ENCODE measurements around the gene VWA2. TPM values are rescaled to one million over a fixed set of nuclear protein-coding genes. Genes with fewer than 3 reads are reported as not detected.

The VWA2 gene
- total RNA-seq, 1 experiment from 2014 or later: not detected

DNA sequence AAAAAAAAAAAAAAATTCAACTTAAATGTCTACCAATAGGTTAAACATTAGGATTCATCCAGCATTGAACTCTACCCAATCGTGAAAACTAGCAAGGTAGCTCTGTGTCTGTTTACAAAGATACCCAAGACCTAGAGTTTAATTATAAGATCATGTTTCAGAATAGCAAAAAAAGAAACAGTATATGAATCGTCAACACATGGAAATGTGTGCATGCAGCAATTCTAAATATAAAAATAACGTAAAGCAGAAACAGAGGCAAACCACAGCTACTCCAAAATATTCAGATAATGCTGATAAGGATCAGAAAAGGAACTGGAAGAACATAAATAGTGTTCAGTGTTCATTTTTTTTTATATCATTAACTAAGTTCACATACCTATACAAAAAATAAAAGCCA is 96.6 kb downstream of the VWA2 start:
- no peaks in the 10 kb centered on the region for H3K36me3 ChIP-seq (ENCODE audit: control insufficient read depth in 1 of 2, insufficient read depth in 2 of 2, low read length in 2 of 2)
- no peak for TF ChIP-seq EGR1 (IDR thresholded peaks at IDR 0.05; ENCODE audit: low read depth)
- TF ChIP-seq ATF3 (IDR thresholded peaks at IDR 0.05): no peak
- no peaks in the 10 kb centered on the region for H3K9me3 ChIP-seq (ENCODE audit: control insufficient read depth in 1 of 2, insufficient read depth in 1 of 2, low read depth in 1 of 2, low read length in 2 of 2)
- no TSS peak for BruUV-seq (replicated peaks)
- POLR2A ChIA-PET: no interaction called here
- no peaks in the 10 kb centered on the region for H3K9me2 ChIP-seq (ENCODE audit: insufficient read depth)
- H3K4me1 ChIP-seq (ENCODE audit: control insufficient read depth in 1 of 2, insufficient read depth in 2 of 2, low read length in 2 of 2): no peaks in the 10 kb centered on the region
- DNase-seq (ENCODE audit: low read depth, low spot score) (no peak), ATAC-seq (no peak)
- H3K27me3 ChIP-seq (ENCODE audit: insufficient read depth, low read length): peaks cover 55% of the 10 kb centered on the region
- H3K27ac ChIP-seq (ENCODE audit: low read depth, low read length): no peak overlapping the region
- intact Hi-C loops (cut with micrococcal nuclease): no loop called here
- no peak overlapping the region for H3K4me3 ChIP-seq (replicated peaks in 1 of 2; ENCODE audit: low read depth in 1 of 2, low read length in 2 of 2)
- H3K4me2 ChIP-seq (ENCODE audit: low read length): no peak overlapping the region
- CTCF ChIA-PET: no interaction called here
- no peak overlapping the region for H2AFZ ChIP-seq (ENCODE audit: low read depth, low read length, poor library complexity, severe bottlenecking)
- no peak overlapping the region for H3K9ac ChIP-seq (ENCODE audit: low read length)
- no peaks in the 10 kb centered on the region for H4K20me1 ChIP-seq (ENCODE audit: insufficient read depth)
- RAD21 ChIA-PET (ENCODE audit: low non-redundant PET in 1 of 2, low total read pairs in 2 of 2, uncharacterized antibody in 2 of 2, unreplicated experiment in 2 of 2): no interaction called here
- no peaks in the 10 kb centered on the region for H3K79me2 ChIP-seq (ENCODE audit: insufficient read depth, low read length)

- H2AFZ ChIP-seq (ENCODE audit: low read depth, low read length, poor library complexity, severe bottlenecking): no peak overlapping the region
- intact Hi-C loops (cut with micrococcal nuclease): no loop called here
- ChIA-PET RAD21 (ENCODE audit: low non-redundant PET in 1 of 2, low total read pairs in 2 of 2, uncharacterized antibody in 2 of 2, unreplicated experiment in 2 of 2) (no interaction called here), CTCF (no interaction called here), POLR2A (no interaction called here)
- no peaks in the 10 kb centered on the region for H3K36me3 ChIP-seq (ENCODE audit: control insufficient read depth in 1 of 2, insufficient read depth in 2 of 2, low read length in 2 of 2)
- H3K27me3 ChIP-seq (ENCODE audit: insufficient read depth, low read length): peaks cover 50% of the 10 kb centered on the region
- no peaks in the 10 kb centered on the region for H3K4me1 ChIP-seq (ENCODE audit: control insufficient read depth in 1 of 2, insufficient read depth in 2 of 2, low read length in 2 of 2)
- DNase-seq (ENCODE audit: low read depth, low spot score): no peak
- no peaks in the 10 kb centered on the region for H4K20me1 ChIP-seq (ENCODE audit: insufficient read depth)
- H3K4me3 ChIP-seq (replicated peaks in 1 of 2; ENCODE audit: low read depth in 1 of 2, low read length in 2 of 2): no peak overlapping the region
- no peak overlapping the region for H3K9ac ChIP-seq (ENCODE audit: low read length)
- H3K9me3 ChIP-seq (ENCODE audit: control insufficient read depth in 1 of 2, insufficient read depth in 1 of 2, low read depth in 1 of 2, low read length in 2 of 2): no peaks in the 10 kb centered on the region
- no peaks in the 10 kb centered on the region for H3K9me2 ChIP-seq (ENCODE audit: insufficient read depth)
- no peak overlapping the region for H3K4me2 ChIP-seq (ENCODE audit: low read length)
- no peak overlapping the region for H3K27ac ChIP-seq (ENCODE audit: low read depth, low read length)
- TF ChIP-seq YY1 (IDR thresholded peaks at IDR 0.05; ENCODE audit: extremely low read depth, insufficient replicate concordance, low read depth, low read length): no peak
- TF ChIP-seq, protein P1, sequence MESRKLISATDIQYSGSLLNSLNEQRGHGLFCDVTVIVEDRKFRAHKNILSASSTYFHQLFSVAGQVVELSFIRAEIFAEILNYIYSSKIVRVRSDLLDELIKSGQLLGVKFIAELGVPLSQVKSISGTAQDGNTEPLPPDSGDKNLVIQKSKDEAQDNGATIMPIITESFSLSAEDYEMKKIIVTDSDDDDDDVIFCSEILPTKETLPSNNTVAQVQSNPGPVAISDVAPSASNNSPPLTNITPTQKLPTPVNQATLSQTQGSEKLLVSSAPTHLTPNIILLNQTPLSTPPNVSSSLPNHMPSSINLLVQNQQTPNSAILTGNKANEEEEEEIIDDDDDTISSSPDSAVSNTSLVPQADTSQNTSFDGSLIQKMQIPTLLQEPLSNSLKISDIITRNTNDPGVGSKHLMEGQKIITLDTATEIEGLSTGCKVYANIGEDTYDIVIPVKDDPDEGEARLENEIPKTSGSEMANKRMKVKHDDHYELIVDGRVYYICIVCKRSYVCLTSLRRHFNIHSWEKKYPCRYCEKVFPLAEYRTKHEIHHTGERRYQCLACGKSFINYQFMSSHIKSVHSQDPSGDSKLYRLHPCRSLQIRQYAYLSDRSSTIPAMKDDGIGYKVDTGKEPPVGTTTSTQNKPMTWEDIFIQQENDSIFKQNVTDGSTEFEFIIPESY (IDR thresholded peaks at IDR 0.05; ENCODE audit: extremely low read depth, insufficient replicate concordance, low read length): no peak
- no peak for TF ChIP-seq MAX (IDR thresholded peaks at IDR 0.05)
- TF ChIP-seq POLR2AphosphoS5 (IDR thresholded peaks at IDR 0.05; ENCODE audit: low read depth, low read length): no peak
- TF ChIP-seq FOSL1 (IDR thresholded peaks at IDR 0.05; ENCODE audit: low read depth): no peak
- no TSS peak for BruUV-seq (replicated peaks)
- no peaks in the 10 kb centered on the region for H3K79me2 ChIP-seq (ENCODE audit: insufficient read depth, low read length)
- no peak for ATAC-seq
These were observed 97.9 kb downstream of the VWA2 start for GRCh38 chr10:114336823-114337509.

Measured in HCT116 (cell line).